Activated naive CD8-positive, alpha-beta T cell treated with anti-CD3 and anti-CD28 coated beads, Interleukin-2, amount 10 ng/mL, durations not matched to agents 7 days and 5 days (primary cell): ENCODE data around the gene ADGRF3. TPM values are rescaled to one million over a fixed set of nuclear protein-coding genes. Genes with fewer than 3 reads are reported as not detected.

Experiments
- ATAC-seq: fragments of 150-1000 bp; cut with Tn5 transposase; one replicate; pipeline ENCODE4 v1.10.0; 2021; ENCODE audit warnings: low read depth, moderate library complexity
- POLR2A ChIA-PET: fragments of 350-600 bp; sonication (Branson Sonifier 250); formaldehyde crosslinking; loops from one replicate; lab custom pipeline; 2021; ENCODE audit warnings: antibody characterized with exemption; lab: Charles Lee
- DNase-seq: peaks from one replicate; pipeline ENCODE4 v3.0.0; 2021
- H3K27ac Mint-ChIP-seq: one replicate; pipeline ENCODE4 v1.8.0; 2022; ENCODE audit warnings: mild to moderate bottlenecking, mixed read lengths
- H3K27me3 Mint-ChIP-seq: one replicate; pipeline ENCODE4 v1.8.0; 2022; ENCODE audit warnings: mild to moderate bottlenecking, moderate library complexity, mixed read lengths
- H3K36me3 Mint-ChIP-seq: one replicate; pipeline ENCODE4 v1.8.0; 2021; ENCODE audit warnings: mild to moderate bottlenecking, mixed read lengths
- H3K4me1 Mint-ChIP-seq: one replicate; pipeline ENCODE4 v1.8.0; 2021; ENCODE audit warnings: mixed read lengths
- H3K4me3 Mint-ChIP-seq: one replicate; pipeline ENCODE4 v1.8.0; 2022; ENCODE audit warnings: mild to moderate bottlenecking, moderate library complexity, mixed read lengths
- H3K9me3 Mint-ChIP-seq: one replicate; pipeline ENCODE4 v1.8.0; 2021; ENCODE audit warnings: mixed read lengths
- total RNA-seq, 2 experiments: library from RNA; stranded (reverse); gene quantifications; one replicate each; pipeline ENCODE4 v1.2.3, GENCODE V29; 2021

The ADGRF3 gene
- total RNA-seq, 2 experiments from 2014 or later, result 5.7 to 7.0 TPM

DNA sequence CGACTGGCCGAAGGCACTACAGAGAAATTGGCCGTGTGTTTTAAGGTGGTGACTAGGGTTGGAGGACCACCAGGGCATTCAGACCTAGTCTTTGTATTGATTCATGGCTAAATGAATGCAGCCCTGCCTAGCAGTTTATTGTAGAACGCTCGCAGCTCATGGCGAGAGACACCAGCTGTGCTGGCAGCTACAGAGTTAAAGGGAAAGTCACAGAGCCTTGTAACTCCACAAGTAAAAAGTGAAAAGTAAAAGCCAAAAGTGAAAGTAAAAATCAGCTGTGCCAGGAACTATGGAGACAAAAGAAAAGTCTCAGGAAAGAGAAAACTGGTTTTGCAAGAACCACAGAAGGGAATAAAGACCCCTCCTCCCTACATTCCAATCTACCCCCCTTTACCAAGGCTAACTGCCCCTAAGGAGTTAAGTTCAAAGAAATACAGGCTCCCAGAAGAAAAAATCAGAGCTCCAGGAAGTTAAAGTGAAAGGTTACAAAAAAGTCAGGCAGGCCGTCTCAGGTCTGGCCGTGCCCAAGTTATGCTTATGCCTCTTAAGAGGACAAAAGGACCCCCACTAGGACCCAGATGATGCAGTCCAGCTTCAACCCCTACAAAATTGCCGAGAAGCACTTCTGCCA is 47.0 kb downstream of the ADGRF3 start:
- no peak overlapping the region for H3K27ac Mint-ChIP-seq
- no peak overlapping the region for H3K4me3 Mint-ChIP-seq
- H3K27me3 Mint-ChIP-seq, result peaks cover 2% of the 10 kb centered on the region
- no peaks in the 10 kb centered on the region for H3K9me3 Mint-ChIP-seq
- ATAC-seq (peak; percentile 55), DNase-seq (peak; percentile 47)
- H3K36me3 Mint-ChIP-seq, result no peaks in the 10 kb centered on the region
- POLR2A ChIA-PET, result interaction anchor here (0.6 to 1.4 kb wide), 10 partner anchors 17 to 1245 kb away, joined by 3 to 13 read pairs (median 4); partner anchors contain the start of genes ADGRF3, HADHA, HADHB and SELENOI
- H3K4me1 Mint-ChIP-seq, result no peaks in the 10 kb centered on the region

GRCh38 chr2:26298638-26299393 is 47.8 kb downstream of the ADGRF3 start:
- Mint-ChIP-seq H3K4me1 (no peaks in the 10 kb centered on the region), H3K4me3 (no peak overlapping the region), H3K27ac (no peak overlapping the region), H3K27me3 (peaks cover 2% of the 10 kb centered on the region), H3K9me3 (no peaks in the 10 kb centered on the region), H3K36me3 (no peaks in the 10 kb centered on the region)
- ATAC-seq (peak; percentile 60), DNase-seq (peak; percentile 61)
- POLR2A ChIA-PET, result interaction anchor here (0.7 to 1.4 kb wide), 7 partner anchors 18 to 53 kb away, joined by 3 to 4 read pairs (median 3); partner anchors contain the start of genes ADGRF3 and SELENOI

DNA sequence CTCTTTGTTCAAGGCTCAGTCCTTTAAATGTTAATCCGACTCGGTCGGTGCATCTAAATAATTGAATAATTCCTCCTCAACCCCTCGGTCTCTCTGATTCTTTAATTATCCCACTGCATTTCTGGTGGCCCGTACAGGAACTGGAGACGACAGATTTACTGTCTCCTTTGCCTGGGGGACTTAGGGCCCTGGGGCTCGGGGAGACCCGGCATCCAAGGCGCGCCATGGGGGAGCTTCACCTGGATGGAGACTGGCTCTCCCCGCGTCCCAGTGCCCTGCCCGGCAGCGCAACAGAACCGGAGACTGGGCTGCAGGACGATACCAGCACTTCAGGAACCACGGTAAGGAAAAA is 48.3 kb downstream of the ADGRF3 start:
- Mint-ChIP-seq H3K9me3 (no peaks in the 10 kb centered on the region), H3K4me1 (no peaks in the 10 kb centered on the region), H3K27me3 (peaks cover 2% of the 10 kb centered on the region), H3K4me3 (no peak overlapping the region), H3K27ac (no peak overlapping the region), H3K36me3 (no peaks in the 10 kb centered on the region)
- no peak for DNase-seq
- no peak for ATAC-seq
- POLR2A ChIA-PET, result interaction anchor here (0.7 to 1.4 kb wide), 5 partner anchors 18 to 52 kb away, joined by 3 to 4 read pairs (median 3); partner anchors contain the start of genes ADGRF3 and SELENOI

DNA sequence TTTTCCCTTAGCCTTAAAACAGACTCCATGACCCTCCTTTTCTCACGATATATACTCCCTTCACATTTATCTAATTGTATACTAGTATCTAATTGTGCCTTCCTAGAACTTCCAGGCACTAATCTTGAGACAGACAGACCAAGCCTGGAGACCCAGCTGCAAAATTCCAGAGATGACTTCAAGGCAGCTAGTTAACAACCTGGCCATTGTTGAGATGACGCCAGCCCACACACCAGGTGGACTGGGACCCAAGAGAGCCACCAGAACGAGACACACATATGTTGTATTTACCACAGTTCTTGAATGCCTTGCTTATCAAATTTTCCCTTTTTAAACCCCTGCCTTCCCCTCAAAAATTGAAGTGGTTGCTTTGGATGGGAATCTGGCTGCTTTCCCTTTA is 49.5 kb downstream of the ADGRF3 start:
- POLR2A ChIA-PET, result interaction anchor here (0.8 kb wide), 1 partner anchor 48 kb away, joined by 3 read pairs; the partner anchor contains the start of gene SELENOI
- ATAC-seq (no peak), DNase-seq (no peak)
- Mint-ChIP-seq H3K9me3 (no peaks in the 10 kb centered on the region), H3K4me1 (no peaks in the 10 kb centered on the region), H3K27ac (no peak overlapping the region), H3K4me3 (no peak overlapping the region), H3K27me3 (peaks cover 2% of the 10 kb centered on the region), H3K36me3 (no peaks in the 10 kb centered on the region)

GRCh38 chr2:26295511-26295910 is 51.1 kb downstream of the ADGRF3 start:
- ATAC-seq, result no peak
- POLR2A ChIA-PET, result no interaction called here
- Mint-ChIP-seq H3K27ac (no peak overlapping the region), H3K27me3 (peaks cover 2% of the 10 kb centered on the region), H3K4me1 (no peaks in the 10 kb centered on the region), H3K36me3 (no peaks in the 10 kb centered on the region), H3K4me3 (no peak overlapping the region), H3K9me3 (no peaks in the 10 kb centered on the region)
- no peak for DNase-seq

DNA sequence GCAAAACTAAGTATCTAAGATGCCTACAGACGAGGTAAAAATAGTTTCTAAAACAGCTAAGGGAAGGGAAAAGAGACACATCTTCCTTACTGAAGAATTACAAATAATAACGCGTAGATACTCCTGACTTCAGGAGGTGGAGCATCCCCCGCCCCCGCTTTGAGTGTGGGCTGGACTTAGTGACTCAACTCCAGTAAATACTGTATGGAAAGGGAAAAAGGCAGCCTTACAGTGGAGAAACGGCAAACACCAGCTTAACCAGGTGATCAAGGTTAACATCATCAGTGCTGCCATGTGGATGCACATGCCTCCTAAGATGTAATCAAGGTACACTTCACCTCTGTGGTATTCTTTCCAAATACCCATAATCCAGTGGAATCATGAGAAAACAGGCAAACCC is 53.9 kb downstream of the ADGRF3 start:
- DNase-seq (no peak), ATAC-seq (no peak)
- no peak overlapping the region for H3K27ac Mint-ChIP-seq
- H3K4me1 Mint-ChIP-seq, result no peaks in the 10 kb centered on the region
- H3K36me3 Mint-ChIP-seq, result peaks cover 3% of the 10 kb centered on the region
- POLR2A ChIA-PET, result no interaction called here
- H3K4me3 Mint-ChIP-seq, result no peak overlapping the region
- peaks cover 2% of the 10 kb centered on the region for H3K27me3 Mint-ChIP-seq
- no peaks in the 10 kb centered on the region for H3K9me3 Mint-ChIP-seq

DNA sequence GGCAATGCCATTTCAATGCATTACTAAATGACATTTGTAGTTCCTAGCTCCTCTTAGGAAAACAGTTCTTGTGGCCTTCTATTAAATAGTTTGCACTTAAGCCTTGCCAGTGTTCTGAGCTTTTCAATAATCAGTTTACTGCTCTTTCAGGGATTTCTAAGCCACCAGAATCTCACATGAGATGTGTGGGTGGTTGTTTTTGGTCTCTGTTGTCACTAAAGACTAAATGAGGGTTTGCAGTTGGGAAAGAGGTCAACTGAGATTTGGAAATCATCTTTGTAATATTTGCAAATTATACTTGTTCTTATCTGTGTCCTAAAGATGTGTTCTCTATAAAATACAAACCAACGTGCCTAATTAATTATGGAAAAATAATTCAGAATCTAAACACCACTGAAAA is 56.6 kb downstream of the ADGRF3 start:
- no peaks in the 10 kb centered on the region for H3K9me3 Mint-ChIP-seq
- H3K27ac Mint-ChIP-seq, result no peak overlapping the region
- POLR2A ChIA-PET, result no interaction called here

DNA sequence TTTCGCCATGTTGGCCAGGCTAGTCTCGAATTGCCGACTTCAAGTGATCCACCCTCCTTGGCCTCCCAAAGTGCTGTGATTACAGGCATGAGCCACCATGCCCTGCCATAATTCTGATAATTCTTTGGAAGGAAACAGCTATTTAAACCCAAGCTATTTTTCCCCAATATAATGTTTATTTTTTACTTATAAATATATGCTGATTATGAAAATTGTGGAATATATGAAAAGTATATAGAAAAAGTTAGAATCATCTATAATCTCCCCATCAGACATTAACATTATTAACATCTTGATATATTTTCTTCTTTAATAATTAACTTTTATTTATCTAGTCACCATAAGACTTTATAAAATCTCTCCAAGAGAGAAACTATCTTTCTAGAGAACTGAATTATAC is 60.7 kb downstream of the ADGRF3 start:
- Mint-ChIP-seq H3K4me3 (no peak overlapping the region), H3K27ac (no peak overlapping the region), H3K4me1 (peaks cover 2% of the 10 kb centered on the region), H3K36me3 (peaks cover 25% of the 10 kb centered on the region), H3K9me3 (no peaks in the 10 kb centered on the region), H3K27me3 (no peaks in the 10 kb centered on the region)
- POLR2A ChIA-PET, result interaction anchor here (0.5 kb wide), 1 partner anchor 20 kb away, joined by 3 read pairs; no protein-coding TSS in a partner anchor
- no peak for DNase-seq
- no peak for ATAC-seq

More for the DNA sequence above, 56.6 kb downstream of the ADGRF3 start:
- Mint-ChIP-seq H3K36me3 (peaks cover 11% of the 10 kb centered on the region), H3K4me1 (no peaks in the 10 kb centered on the region), H3K27me3 (no peaks in the 10 kb centered on the region), H3K4me3 (no peak overlapping the region)
- ATAC-seq, result no peak
- DNase-seq, result no peak

- H3K27ac Mint-ChIP-seq, result no peak overlapping the region
- no peaks in the 10 kb centered on the region for H3K27me3 Mint-ChIP-seq
- H3K4me3 Mint-ChIP-seq, result no peak overlapping the region
- H3K4me1 Mint-ChIP-seq, result peaks cover 2% of the 10 kb centered on the region
- POLR2A ChIA-PET, result no interaction called here
- peaks cover 27% of the 10 kb centered on the region for H3K36me3 Mint-ChIP-seq
- no peak for ATAC-seq
- DNase-seq, result no peak
- no peaks in the 10 kb centered on the region for H3K9me3 Mint-ChIP-seq
Measured at GRCh38 chr2:26284132-26284531, 62.5 kb downstream of the ADGRF3 start.

DNA sequence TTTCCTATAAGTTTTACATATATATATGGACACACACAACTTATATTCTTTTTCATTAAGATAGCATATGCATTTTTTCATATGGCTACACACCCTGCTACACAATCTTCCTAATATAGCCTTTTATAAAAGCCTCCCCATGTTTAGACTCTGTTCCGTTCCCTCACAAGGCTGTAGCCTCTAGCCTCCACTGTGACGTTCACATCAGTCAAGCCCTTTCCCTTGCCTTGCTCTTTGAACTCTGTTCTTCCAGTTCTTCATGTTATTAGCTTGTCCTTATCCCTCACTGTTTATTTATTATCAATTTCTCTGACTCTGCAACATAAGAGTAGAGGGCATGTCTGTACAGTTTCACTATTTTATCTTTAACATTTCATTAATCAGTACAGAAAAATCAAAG is 63.0 kb downstream of the ADGRF3 start:
- no peak for ATAC-seq
- no peak for DNase-seq
- POLR2A ChIA-PET, result no interaction called here
- Mint-ChIP-seq H3K27me3 (no peaks in the 10 kb centered on the region), H3K9me3 (no peaks in the 10 kb centered on the region), H3K36me3 (peaks cover 29% of the 10 kb centered on the region), H3K27ac (no peak overlapping the region), H3K4me1 (peaks cover 2% of the 10 kb centered on the region), H3K4me3 (no peak overlapping the region)

DNA sequence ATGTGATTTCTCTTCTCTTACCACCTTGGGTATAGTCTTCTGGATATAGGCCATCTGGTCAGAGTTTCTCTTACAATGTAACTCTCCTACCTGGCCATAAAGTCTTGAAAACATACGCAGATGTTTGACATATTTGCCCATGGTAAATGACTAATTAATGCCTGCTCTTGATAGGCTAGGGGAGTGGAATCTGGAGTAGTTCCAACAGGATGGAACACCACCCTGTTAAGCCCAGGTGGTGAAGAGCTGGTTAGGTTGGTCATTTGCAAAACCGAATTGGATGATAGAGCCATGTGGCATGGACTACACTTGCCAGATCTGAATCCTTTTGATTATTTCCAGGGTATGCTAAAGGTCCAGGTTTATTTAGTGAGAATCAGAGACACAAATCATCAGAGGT is 65.4 kb downstream of the ADGRF3 start:
- ATAC-seq, result no peak

GRCh38 chr2:26279886-26280285 is 66.7 kb downstream of the ADGRF3 start:
- ATAC-seq (no peak), DNase-seq (no peak)
- POLR2A ChIA-PET, result no interaction called here
- no peak overlapping the region for H3K27ac Mint-ChIP-seq
- H3K9me3 Mint-ChIP-seq, result no peaks in the 10 kb centered on the region
- peaks cover 2% of the 10 kb centered on the region for H3K4me1 Mint-ChIP-seq
- H3K27me3 Mint-ChIP-seq, result no peaks in the 10 kb centered on the region
- H3K4me3 Mint-ChIP-seq, result no peak overlapping the region
- peaks cover 23% of the 10 kb centered on the region for H3K36me3 Mint-ChIP-seq

More for the DNA sequence above, 65.4 kb downstream of the ADGRF3 start:
- H3K9me3 Mint-ChIP-seq, result no peaks in the 10 kb centered on the region
- H3K27me3 Mint-ChIP-seq, result no peaks in the 10 kb centered on the region
- H3K4me3 Mint-ChIP-seq, result no peak overlapping the region
- peaks cover 2% of the 10 kb centered on the region for H3K4me1 Mint-ChIP-seq
- POLR2A ChIA-PET, result no interaction called here
- no peak for DNase-seq
- H3K27ac Mint-ChIP-seq, result no peak overlapping the region
- peaks cover 26% of the 10 kb centered on the region for H3K36me3 Mint-ChIP-seq

DNA sequence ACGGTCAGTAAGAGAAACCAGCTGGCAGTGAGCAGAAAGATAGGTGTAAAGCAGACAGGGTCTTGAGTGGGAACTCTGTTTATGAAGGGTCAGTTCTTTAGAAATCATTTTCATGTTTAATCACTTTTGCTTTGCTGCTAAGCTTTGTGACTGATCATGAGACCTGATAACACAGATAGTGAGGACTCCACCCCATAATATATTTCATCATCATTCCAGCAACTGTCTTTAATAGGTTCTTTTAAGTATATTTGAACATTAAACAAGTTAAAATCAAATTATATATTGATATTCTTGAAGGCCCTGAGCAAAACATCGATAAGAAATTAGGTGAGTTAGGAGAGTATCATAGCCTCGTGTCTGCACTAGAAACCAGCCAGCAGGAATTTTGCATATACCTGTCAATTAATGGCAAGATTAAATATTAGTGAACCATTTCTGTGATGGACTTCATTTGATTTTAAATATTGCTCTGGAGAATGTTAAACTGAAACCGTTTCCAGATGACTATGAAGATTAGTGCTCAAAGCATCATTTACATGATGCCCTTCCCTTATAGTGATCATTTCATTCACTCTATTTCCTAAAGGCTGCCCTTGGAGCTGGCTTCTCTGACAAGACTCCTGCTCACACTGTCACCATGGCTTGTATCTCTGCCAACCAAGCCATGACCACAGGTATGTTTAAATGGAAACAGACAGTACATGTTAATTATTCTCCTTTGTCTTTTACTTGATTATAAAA is 69.9 kb downstream of the ADGRF3 start:
- no peak overlapping the region for H3K4me3 Mint-ChIP-seq
- H3K9me3 Mint-ChIP-seq, result no peaks in the 10 kb centered on the region
- ATAC-seq (no peak), DNase-seq (no peak)
- no peaks in the 10 kb centered on the region for H3K4me1 Mint-ChIP-seq
- H3K27me3 Mint-ChIP-seq, result no peaks in the 10 kb centered on the region
- H3K27ac Mint-ChIP-seq, result no peak overlapping the region
- POLR2A ChIA-PET, result no interaction called here
- peaks cover 16% of the 10 kb centered on the region for H3K36me3 Mint-ChIP-seq
